PFSK-1 (cell line): ENCODE measurements around the gene PSMA5.

Source experiments
- FOXP2 ChIP-seq: optimal IDR thresholded peaks from 2 replicates; pipeline ENCODE3; 2011; ENCODE audit warnings: borderline replicate concordance, control low read depth, inconsistent platforms; ENCODE audit not compliant: insufficient read depth; ENCODE audit errors: extremely low read length, extremely low read depth
- POLR2AphosphoS5 ChIP-seq: IDR thresholded peaks from 2 replicates; pipeline ENCODE4 v1.6.1; 2012; ENCODE audit warnings: low read depth, mild to moderate bottlenecking, control low read depth, low read length, moderate library complexity
- SIN3A ChIP-seq: IDR thresholded peaks from 2 replicates; pipeline ENCODE4 v1.6.1; 2012; ENCODE audit warnings: mild to moderate bottlenecking, low read length, moderate library complexity, borderline replicate concordance; ENCODE audit not compliant: insufficient read depth
- TAF1 ChIP-seq: IDR thresholded peaks from 2 replicates; pipeline ENCODE4 v1.6.1; 2012; ENCODE audit warnings: low read length, control low read depth, borderline replicate concordance; ENCODE audit not compliant: insufficient read depth
- TF ChIP-seq, protein P1 (sequence below), 2 experiments: IDR thresholded peaks; 2 replicates each; pipeline versions ENCODE4 v1.6.1 to v1.8.0; 2011 to 2012; ENCODE audit warnings: low read depth in 2 of 2, low read length in 2 of 2, control low read depth in 1 of 2, inconsistent platforms in 1 of 2, mild to moderate bottlenecking in 1 of 2, moderate library complexity in 1 of 2; ENCODE audit not compliant: insufficient read depth in 1 of 2

Gene PSMA5

GRCh38 chr1:109444346-109444745 is 18.1 kb upstream of the PSMA5 start:
- TF ChIP-seq, protein P1, sequence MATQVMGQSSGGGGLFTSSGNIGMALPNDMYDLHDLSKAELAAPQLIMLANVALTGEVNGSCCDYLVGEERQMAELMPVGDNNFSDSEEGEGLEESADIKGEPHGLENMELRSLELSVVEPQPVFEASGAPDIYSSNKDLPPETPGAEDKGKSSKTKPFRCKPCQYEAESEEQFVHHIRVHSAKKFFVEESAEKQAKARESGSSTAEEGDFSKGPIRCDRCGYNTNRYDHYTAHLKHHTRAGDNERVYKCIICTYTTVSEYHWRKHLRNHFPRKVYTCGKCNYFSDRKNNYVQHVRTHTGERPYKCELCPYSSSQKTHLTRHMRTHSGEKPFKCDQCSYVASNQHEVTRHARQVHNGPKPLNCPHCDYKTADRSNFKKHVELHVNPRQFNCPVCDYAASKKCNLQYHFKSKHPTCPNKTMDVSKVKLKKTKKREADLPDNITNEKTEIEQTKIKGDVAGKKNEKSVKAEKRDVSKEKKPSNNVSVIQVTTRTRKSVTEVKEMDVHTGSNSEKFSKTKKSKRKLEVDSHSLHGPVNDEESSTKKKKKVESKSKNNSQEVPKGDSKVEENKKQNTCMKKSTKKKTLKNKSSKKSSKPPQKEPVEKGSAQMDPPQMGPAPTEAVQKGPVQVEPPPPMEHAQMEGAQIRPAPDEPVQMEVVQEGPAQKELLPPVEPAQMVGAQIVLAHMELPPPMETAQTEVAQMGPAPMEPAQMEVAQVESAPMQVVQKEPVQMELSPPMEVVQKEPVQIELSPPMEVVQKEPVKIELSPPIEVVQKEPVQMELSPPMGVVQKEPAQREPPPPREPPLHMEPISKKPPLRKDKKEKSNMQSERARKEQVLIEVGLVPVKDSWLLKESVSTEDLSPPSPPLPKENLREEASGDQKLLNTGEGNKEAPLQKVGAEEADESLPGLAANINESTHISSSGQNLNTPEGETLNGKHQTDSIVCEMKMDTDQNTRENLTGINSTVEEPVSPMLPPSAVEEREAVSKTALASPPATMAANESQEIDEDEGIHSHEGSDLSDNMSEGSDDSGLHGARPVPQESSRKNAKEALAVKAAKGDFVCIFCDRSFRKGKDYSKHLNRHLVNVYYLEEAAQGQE (IDR thresholded peaks at IDR 0.05; ENCODE audit: insufficient read depth in 1 of 2, low read depth in 2 of 2, low read length in 2 of 2), result no peak
- TF ChIP-seq SIN3A (no peak), TAF1 (no peak), POLR2AphosphoS5 (no peak), FOXP2 (no peak)

DNA sequence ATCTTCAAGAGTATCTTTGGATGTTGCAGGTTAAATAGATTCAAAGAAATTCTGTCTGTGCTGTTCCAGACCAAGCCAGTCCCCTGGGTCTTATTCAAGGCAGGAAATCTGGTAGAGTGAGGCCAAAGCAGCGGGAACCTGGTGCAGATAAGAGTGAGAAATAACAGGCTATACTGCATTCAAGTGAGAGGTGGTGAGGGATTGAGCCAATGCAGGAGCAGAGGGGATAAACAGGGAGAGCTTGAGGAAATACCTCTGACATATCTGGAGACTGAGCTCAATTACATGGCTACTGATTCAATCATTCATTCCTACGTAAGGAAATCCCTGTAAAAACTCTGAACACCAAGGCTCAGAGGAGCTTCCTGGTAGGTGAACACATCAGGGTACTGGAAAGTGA is 17.2 kb upstream of the PSMA5 start:
- no peak for TF ChIP-seq SIN3A
- TF ChIP-seq POLR2AphosphoS5, result no peak

DNA sequence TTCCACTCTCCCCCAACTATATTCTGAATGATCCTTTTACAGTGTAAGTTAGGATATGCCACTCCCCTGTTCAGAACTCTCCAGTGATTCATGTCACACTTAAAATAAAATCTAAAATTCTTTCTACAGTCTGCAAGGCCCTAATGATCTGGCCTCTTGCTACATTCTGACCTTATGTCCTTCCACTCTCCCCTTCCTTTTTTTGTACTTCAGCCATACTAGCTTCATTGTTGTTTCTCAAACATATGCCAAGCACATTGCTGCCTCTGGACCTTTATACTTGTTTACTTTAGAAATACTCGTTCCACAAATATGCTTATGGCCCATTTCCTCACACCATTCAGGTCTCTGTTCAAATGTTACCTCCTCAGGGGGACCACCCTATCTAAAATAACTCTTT is 14.8 kb upstream of the PSMA5 start:
- TF ChIP-seq, protein P1 (IDR thresholded peaks at IDR 0.05; ENCODE audit: insufficient read depth in 1 of 2, low read depth in 2 of 2, low read length in 2 of 2), result no peak
- TF ChIP-seq TAF1 (no peak), SIN3A (no peak), POLR2AphosphoS5 (no peak), FOXP2 (no peak)

GRCh38 chr1:109438798-109439297 is 12.6 kb upstream of the PSMA5 start:
- TF ChIP-seq, protein P1 (IDR thresholded peaks at IDR 0.05; ENCODE audit: insufficient read depth in 1 of 2, low read depth in 2 of 2, low read length in 2 of 2), result no peak
- TF ChIP-seq TAF1, result peak; percentile 29; the same call in 1 of the 2 replicates
- TF ChIP-seq POLR2AphosphoS5, result no peak
- TF ChIP-seq FOXP2, result no peak

DNA sequence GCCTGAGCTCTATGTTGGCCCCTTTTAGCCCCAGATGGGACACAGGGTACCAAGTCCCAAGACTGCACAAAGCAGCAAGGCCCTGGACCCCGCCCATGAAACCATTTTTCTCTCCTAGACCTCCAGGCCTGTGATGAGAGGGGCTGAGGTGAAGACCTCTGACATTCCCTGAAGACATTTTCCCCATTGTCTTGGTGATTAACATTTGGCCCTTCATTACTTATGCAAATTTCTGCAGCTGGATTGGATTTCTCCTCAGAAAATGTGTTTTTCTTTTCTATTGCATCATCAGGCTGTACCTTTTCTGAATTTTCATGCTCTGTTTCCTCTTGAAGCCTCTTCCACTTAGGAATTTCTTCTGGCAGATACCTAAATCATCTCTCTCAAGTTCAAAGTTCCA is 8.2 kb upstream of the PSMA5 start:
- TF ChIP-seq, protein P1 (IDR thresholded peaks at IDR 0.05; ENCODE audit: insufficient read depth in 1 of 2, low read depth in 2 of 2, low read length in 2 of 2), result no peak
- no peak for TF ChIP-seq POLR2AphosphoS5
